Occipital lobe (tissue), 3 donors: Measurements from ENCODE around the gene VWA5B2. TPM values are rescaled to one million over a fixed set of nuclear protein-coding genes. Genes with fewer than 3 reads are reported as not detected.

ENCODE experiments used
- DNase-seq: peaks from one replicate; lab custom pipeline; 2025; lab: John Stamatoyannopoulos, UW
- small RNA-seq: library from RNA; depleted of rRNA; stranded (forward); fragments of <200 nt; gene quantifications from one replicate; pipeline ENCODE3, GENCODE V24; 2014
- total RNA-seq: library from RNA; depleted of rRNA; stranded (reverse); fragments of >200 nt; gene quantifications from one replicate; pipeline ENCODE4 v1.2.3, GENCODE V29; 2014

The VWA5B2 gene
- total RNA-seq, 1 donor from 2014 or later = 0.31 TPM

DNA sequence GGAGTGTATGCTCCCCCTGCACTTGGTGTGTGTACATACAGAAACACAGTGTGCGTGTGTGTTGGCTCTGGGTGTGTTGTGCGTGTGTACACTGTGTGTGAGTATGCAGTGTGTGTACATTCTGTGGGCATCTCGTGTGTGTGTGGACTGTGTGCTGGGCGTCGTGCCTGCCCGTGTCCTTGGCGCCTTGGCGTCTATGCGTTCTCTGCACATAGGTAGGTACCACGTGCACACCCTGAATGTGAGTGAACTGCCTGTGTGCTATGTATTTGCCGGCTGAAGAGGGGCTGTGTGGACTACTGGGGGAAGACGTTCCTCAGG lies 46.0 kb downstream of the VWA5B2 start:
- DNase-seq = no peak

DNA sequence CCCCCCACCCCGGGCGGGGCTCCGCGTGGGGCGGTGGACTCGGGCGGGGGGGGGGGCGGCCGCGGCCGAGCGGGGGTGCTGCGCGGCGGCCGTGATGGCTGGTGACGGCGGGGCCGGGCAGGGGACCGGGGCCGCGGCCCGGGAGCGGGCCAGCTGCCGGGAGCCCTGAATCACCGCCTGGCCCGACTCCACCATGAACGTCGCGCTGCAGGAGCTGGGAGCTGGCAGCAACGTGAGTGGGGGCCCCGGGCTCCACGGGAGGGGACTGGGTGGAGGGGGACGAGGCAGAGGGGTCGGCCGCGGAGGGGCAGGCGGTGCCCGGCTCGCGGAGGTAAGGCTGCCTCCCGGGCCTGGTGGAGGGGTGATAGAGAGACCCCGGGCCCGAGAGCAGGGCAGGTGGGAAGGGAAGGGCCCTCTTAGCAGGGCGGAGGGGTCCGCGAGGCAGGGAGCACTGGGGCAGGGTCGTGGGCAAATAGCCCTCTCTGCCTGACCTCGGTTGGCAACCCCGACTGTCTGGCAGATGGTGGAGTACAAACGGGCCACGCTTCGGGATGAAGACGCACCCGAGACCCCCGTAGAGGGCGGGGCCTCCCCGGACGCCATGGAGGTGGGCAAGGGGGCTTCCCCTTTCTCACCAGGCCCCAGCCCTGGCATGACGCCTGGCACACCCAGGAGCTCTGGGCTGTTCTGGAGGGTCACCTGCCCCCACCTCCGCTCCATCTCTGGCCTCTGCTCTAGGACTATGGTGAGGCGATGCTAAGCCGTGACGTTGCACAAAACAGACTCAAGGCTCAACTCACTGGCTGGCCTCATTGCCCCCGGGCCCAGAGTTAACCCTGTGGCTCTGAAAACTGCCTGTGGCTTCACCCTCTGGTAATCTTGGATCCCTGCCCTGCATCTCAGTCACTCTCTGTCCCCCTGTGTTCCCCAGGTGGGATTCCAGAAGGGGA lies 46.9 kb downstream of the VWA5B2 start, which contains the start of gene ECE2:
Gene ECE2 (plus strand): TSS at position 62 of the 950 bp plus-strand sequence. CDS start 132 bp downstream, at position 194.
- no peak for DNase-seq

DNA sequence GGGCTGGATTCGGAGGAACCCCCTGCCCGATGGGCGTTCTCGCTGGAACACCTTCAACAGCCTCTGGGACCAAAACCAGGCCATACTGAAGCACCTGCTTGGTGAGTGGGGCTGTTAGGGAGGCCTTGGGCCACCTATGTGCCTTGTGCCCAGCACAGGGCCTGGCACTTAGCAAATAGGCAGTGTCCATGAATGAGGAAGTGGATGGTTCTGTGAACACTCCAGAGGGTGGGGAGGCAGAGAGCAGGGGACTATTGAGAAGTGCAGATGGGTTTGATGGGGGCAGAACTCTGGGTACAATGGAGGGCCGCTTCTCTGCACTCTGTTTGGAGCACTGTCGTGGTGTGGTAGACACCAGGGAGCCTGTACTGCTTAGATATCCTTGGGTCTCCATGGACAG lies 48.0 kb downstream of the VWA5B2 start:
- DNase-seq = no peak

DNA sequence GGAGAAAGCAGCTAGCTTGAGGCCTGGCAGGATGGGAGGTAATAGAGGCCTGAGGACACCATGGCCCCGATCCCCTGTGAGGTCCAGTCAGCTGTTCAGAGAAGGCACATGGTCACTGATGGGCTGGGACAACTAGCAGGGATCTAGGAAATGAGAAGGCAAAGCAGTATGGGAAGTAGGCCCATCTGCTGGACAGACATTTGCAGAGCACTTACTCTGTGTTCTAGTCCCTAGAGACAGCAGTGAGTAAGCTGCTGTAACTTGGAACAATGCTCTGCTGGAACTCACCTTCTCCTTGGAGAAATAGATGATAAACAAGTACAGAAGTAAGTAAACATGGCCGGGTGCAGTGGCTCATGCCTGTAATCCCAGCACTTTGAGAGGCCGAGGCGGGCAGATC lies 53.6 kb downstream of the VWA5B2 start:
- DNase-seq = no peak

DNA sequence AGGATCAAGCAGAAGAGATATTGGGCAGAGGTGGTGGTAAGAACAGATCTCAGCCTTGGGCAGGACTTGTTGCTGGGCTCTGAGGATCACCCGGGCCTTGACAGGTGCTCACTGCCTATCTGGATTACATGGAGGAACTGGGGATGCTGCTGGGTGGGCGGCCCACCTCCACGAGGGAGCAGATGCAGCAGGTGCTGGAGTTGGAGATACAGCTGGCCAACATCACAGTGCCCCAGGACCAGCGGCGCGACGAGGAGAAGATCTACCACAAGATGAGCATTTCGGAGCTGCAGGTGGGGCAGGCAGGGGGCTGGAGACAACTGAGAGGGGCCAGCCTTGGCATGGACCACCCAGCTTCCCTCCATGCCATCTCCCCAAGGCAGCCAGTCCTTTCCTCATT lies 54.3 kb downstream of the VWA5B2 start:
- DNase-seq = no peak

DNA sequence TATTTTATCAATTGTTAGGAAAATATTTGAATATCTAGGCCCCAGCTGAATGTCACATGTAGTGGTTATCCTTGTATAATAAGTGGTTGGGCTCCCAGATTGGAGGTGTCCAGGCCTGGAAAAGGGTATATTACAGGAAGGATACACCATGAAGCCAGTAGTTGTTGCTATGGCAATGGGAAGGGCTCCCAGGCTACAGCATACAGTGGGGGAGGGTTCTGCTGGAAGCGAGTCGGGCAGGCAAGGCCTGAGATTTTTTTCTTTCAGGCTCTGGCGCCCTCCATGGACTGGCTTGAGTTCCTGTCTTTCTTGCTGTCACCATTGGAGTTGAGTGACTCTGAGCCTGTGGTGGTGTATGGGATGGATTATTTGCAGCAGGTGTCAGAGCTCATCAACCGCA lies 55.3 kb downstream of the VWA5B2 start:
- DNase-seq = peak; percentile 70

DNA sequence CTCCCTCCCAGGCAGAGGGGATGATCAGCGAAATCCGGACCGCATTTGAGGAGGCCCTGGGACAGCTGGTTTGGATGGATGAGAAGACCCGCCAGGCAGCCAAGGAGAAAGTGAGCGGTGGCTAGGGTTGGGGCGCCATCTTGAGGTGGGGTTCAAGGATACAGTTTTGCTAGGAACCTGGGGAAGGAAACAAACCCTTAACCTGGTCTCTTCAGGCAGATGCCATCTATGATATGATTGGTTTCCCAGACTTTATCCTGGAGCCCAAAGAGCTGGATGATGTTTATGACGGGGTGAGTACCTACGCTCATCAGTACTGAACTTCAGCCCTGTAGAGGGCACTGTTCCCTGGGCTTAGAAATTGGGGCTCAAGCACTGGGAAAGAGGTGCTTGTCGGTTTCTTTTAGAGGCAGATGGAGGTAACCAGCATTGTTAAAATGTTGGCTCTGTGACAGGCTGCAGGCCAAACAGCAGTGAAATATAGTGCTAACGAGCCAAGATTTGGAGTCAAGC lies 60.1 kb downstream of the VWA5B2 start:
- peak; percentile 29 for DNase-seq

DNA sequence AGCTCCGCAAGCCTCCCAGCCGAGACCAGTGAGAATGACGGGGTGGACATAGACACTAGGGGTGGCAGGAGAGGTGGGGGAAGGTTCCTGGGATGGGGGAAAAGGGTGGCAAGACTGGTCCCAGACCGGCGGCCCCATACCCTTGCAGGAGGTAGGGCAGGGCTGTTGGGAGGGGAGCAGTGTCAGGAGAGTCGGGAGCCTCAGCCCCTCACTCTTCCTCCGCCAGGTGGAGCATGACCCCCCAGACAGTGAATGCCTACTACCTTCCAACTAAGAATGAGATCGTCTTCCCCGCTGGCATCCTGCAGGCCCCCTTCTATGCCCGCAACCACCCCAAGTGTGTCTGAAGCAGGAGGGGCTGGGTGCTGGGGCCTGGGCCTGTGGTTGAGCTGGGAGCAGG lies 60.9 kb downstream of the VWA5B2 start:
- DNase-seq = no peak

DNA sequence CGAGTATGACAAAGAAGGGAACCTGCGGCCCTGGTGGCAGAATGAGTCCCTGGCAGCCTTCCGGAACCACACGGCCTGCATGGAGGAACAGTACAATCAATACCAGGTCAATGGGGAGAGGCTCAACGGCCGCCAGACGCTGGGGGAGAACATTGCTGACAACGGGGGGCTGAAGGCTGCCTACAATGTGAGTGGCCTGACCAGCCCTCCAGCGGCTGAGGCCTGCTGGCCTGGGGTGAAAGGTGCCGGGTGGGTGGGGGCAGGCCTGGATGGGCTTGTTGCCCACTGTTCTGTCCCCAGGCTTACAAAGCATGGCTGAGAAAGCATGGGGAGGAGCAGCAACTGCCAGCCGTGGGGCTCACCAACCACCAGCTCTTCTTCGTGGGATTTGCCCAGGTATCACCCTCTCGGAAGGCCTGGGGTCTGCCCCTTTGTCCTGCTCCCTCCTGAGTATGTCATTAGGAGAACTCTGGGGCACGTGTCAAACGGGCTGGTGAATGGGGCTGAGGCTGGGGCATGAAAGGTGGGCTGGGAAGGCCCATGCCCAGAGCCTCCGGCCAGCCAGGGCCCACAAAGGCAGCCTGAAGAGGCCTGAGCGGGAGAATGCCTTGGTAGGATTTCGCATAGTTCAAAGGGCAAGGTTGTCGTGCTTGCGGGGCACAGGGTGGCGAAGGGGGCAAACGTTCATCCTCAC lies 61.8 kb downstream of the VWA5B2 start:
- no peak for DNase-seq

Small RNA genes lying within 50 kb of the gene (small RNA-seq; reads per million reads assigned to genes)
- gene MIR1224 = not detected

Other genes starting within 250 kb of the VWA5B2 start
- gene ABCC5, start 211.7 kb upstream of the VWA5B2 start, total RNA-seq = 55.4 TPM
- gene HTR3D, start 197.8 kb upstream of the VWA5B2 start, total RNA-seq = not detected
- gene HTR3C, start 176.5 kb upstream of the VWA5B2 start, total RNA-seq = not detected
- not detected for gene HTR3E, start 132.5 kb upstream of the VWA5B2 start, total RNA-seq
- 45.5 TPM for gene EIF2B5, start 94.2 kb upstream of the VWA5B2 start, total RNA-seq
- gene DVL3, start 74.2 kb upstream of the VWA5B2 start, total RNA-seq = 30.9 TPM
- 263 TPM for gene AP2M1, start 54.7 kb upstream of the VWA5B2 start, total RNA-seq
- gene ABCF3, start 43.4 kb upstream of the VWA5B2 start, total RNA-seq = 41.2 TPM
- 10.6 TPM for gene ALG3, start 19.4 kb downstream of the VWA5B2 start, total RNA-seq
- gene EEF1AKMT4, start 20.1 kb downstream of the VWA5B2 start, total RNA-seq = 0.94 TPM
- 3.4 TPM for gene CAMK2N2, start 32.0 kb downstream of the VWA5B2 start, total RNA-seq
- 2.2 TPM for gene ECE2, start 46.4 kb downstream of the VWA5B2 start, total RNA-seq
- gene PSMD2, start 69.7 kb downstream of the VWA5B2 start, total RNA-seq = 244 TPM
- 77.8 TPM for gene EIF4G1, start 85.0 kb downstream of the VWA5B2 start, total RNA-seq
- gene FAM131A, start 108.0 kb downstream of the VWA5B2 start, total RNA-seq = 61.6 TPM
- gene CLCN2, start 132.0 kb downstream of the VWA5B2 start, total RNA-seq = 8.4 TPM
- 27.6 TPM for gene POLR2H, start 132.1 kb downstream of the VWA5B2 start, total RNA-seq
- gene THPO, start 148.6 kb downstream of the VWA5B2 start, total RNA-seq = not detected
- 11.4 TPM for gene CHRD, start 150.5 kb downstream of the VWA5B2 start, total RNA-seq